Bronchial epithelial cell (primary cell): Measurements from ENCODE around the gene SDR42E2. TPM values are rescaled to one million over a fixed set of nuclear protein-coding genes. Genes with fewer than 3 reads are reported as not detected.

Source experiments
- DNase-seq: peaks from one replicate; pipeline ENCODE4 v3.0.0-alpha.2; 2010; ENCODE audit warnings: low read depth
- FAIRE-seq: peaks from 2 replicates; lab custom pipeline; 2011; peaks lifted over from hg19 to GRCh38; lab: Jason Lieb, UNC
- H3K27me3 ChIP-seq: 2 replicates; pipeline ENCODE4 v1.5.1; 2011; ENCODE audit warnings: low read length; ENCODE audit not compliant: control insufficient read depth, insufficient read depth
- H3K36me3 ChIP-seq: 2 replicates; pipeline ENCODE4 v1.5.1; 2011; ENCODE audit warnings: low read length; ENCODE audit not compliant: control insufficient read depth, insufficient read depth
- H3K4me3 ChIP-seq: 2 replicates; pipeline ENCODE4 v1.5.1; 2011; ENCODE audit warnings: mild to moderate bottlenecking, low read depth, low read length, control low read depth
- total RNA-seq: library from RNA; depleted of rRNA; stranded (reverse); fragments of >200 nt; gene quantifications from 2 replicates; pipeline ENCODE4 v1.2.1, GENCODE V29; 2014
- TF ChIP-seq, protein P1 (sequence below): IDR thresholded peaks from 2 replicates; pipeline ENCODE4 v1.5.1; 2011; ENCODE audit warnings: mild to moderate bottlenecking, moderate library complexity, low read length, control low read depth, inconsistent platforms; ENCODE audit not compliant: insufficient read depth, severe bottlenecking

SDR42E2 gene
- total RNA-seq, 1 donor from 2014 or later, result not detected

GRCh38 chr16:22190081-22190775, 27.9 kb downstream of the SDR42E2 start:
- TF ChIP-seq, protein P1, sequence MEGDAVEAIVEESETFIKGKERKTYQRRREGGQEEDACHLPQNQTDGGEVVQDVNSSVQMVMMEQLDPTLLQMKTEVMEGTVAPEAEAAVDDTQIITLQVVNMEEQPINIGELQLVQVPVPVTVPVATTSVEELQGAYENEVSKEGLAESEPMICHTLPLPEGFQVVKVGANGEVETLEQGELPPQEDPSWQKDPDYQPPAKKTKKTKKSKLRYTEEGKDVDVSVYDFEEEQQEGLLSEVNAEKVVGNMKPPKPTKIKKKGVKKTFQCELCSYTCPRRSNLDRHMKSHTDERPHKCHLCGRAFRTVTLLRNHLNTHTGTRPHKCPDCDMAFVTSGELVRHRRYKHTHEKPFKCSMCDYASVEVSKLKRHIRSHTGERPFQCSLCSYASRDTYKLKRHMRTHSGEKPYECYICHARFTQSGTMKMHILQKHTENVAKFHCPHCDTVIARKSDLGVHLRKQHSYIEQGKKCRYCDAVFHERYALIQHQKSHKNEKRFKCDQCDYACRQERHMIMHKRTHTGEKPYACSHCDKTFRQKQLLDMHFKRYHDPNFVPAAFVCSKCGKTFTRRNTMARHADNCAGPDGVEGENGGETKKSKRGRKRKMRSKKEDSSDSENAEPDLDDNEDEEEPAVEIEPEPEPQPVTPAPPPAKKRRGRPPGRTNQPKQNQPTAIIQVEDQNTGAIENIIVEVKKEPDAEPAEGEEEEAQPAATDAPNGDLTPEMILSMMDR, result no peak
- FAIRE-seq, result no peak
- peak overlapping the region; percentile 72 for H3K4me3 ChIP-seq
- DNase-seq, result peak; percentile 47
- no peaks in the 10 kb centered on the region for H3K27me3 ChIP-seq
- no peaks in the 10 kb centered on the region for H3K36me3 ChIP-seq

GRCh38 chr16:22190776-22191531, 28.6 kb downstream of the SDR42E2 start:
- FAIRE-seq (no peak), DNase-seq (peak; percentile 96)
- no peaks in the 10 kb centered on the region for H3K36me3 ChIP-seq
- TF ChIP-seq, protein P1, result no peak
- H3K27me3 ChIP-seq, result no peaks in the 10 kb centered on the region
- peak overlapping the region; percentile 72 for H3K4me3 ChIP-seq

- TF ChIP-seq, protein P1, result no peak
- no peak for FAIRE-seq
- no peaks in the 10 kb centered on the region for H3K36me3 ChIP-seq
- H3K27me3 ChIP-seq, result no peaks in the 10 kb centered on the region
- DNase-seq, result no peak
- H3K4me3 ChIP-seq, result peak overlapping the region; percentile 56
Measured at GRCh38 chr16:22191532-22192260, 29.4 kb downstream of the SDR42E2 start.

DNA sequence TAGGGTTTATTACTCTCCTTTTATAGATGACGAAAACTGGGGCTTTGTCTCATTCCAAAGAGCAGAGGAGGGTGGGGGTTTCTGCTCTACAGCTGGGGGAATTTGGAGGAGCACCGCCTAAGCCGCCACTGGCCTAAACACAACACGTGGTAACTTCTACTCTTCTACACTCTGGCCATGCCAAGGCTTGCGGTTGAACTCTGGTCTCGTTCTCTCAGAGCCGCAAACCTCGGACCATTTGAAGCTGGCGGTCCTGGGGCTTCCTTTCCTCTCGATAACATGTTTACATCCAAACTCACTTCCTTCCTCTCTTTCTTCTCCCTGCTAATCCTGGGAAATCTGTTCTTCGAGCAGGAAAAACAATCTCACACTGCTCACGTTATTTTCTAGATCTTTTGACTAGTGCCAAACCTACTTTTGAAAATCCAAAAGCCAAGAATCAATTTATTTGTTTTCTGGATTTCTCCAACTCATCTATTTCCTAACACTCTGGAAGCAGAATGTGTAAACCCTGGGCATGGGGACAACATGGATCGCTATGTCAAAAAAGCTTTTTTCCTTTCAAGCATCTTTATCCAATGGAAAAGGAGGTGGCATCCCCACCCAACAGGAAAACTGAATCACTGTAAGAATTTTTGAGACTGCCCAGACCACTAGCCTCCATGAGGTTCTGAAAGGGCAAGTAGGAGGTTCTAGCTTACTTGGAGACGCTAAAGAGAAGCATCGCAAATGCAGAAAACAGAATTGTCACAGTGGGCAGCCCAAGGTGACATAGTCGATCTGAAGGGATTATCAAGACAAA, 30.2 kb downstream of the SDR42E2 start:
- DNase-seq (peak; percentile 65), FAIRE-seq (no peak)

GRCh38 chr16:22193063-22193411, 30.7 kb downstream of the SDR42E2 start:
- TF ChIP-seq, protein P1, result no peak
- no peak for DNase-seq
- Histone ChIP-seq H3K27me3 (no peaks in the 10 kb centered on the region), H3K36me3 (no peaks in the 10 kb centered on the region), H3K4me3 (no peak overlapping the region)
- FAIRE-seq, result no peak

More for the DNA sequence above, 30.2 kb downstream of the SDR42E2 start:
- H3K36me3 ChIP-seq, result no peaks in the 10 kb centered on the region
- H3K27me3 ChIP-seq, result no peaks in the 10 kb centered on the region
- TF ChIP-seq, protein P1, result no peak
- H3K4me3 ChIP-seq, result peak overlapping the region; percentile 56
